Stomach smooth muscle (tissue), 2 donors: ENCODE measurements around the gene PTRH2.
"Not testable (repeated sequence)": the region's sequence is repeated elsewhere in the genome, so short reads cannot be mapped to it uniquely, and the experiment has no call there.

ENCODE experiments used
- H3K27ac ChIP-seq: one replicate; pipeline ENCODE4 v1.7.0; 2013; ENCODE audit warnings: mild to moderate bottlenecking, low read length, inconsistent platforms
- H3K27me3 ChIP-seq, 2 donors: one replicate each; pipeline ENCODE4 v1.7.0; 2013; ENCODE audit warnings: low read length in 2 of 2; ENCODE audit not compliant: insufficient read depth in 2 of 2, control insufficient read depth in 1 of 2
- H3K36me3 ChIP-seq, 2 donors: one replicate each; pipeline ENCODE4 v1.7.0; 2013; ENCODE audit warnings: low read length in 2 of 2; ENCODE audit not compliant: control insufficient read depth in 2 of 2, insufficient read depth in 2 of 2
- H3K4me1 ChIP-seq: one replicate; pipeline ENCODE4 v1.7.0; 2013; ENCODE audit warnings: low read length; ENCODE audit not compliant: control insufficient read depth, insufficient read depth
- H3K4me3 ChIP-seq, 2 donors: one replicate each; pipeline ENCODE4 v1.7.0; 2013; ENCODE audit warnings: low read length in 2 of 2
- H3K9ac ChIP-seq, 2 donors: one replicate each; pipeline ENCODE4 v1.7.0; 2013; ENCODE audit warnings: low read length in 2 of 2, mild to moderate bottlenecking in 1 of 2
- H3K9me3 ChIP-seq, 2 donors: one replicate each; pipeline ENCODE4 v1.7.0; 2013; ENCODE audit warnings: low read length in 2 of 2; ENCODE audit not compliant: control insufficient read depth in 2 of 2
- donor health status: healthy.
- donor health status: Pancreatic carcinoma.

PTRH2 gene

GRCh38 chr17:59671386-59671785 is 35.8 kb downstream of the PTRH2 start:
- Histone ChIP-seq H3K36me3 (peaks cover 27 to 37% of the 10 kb centered on the region in 2 donors), H3K27me3 (no peaks in the 10 kb centered on the region), H3K9ac (no peak overlapping the region), H3K4me1 (no peaks in the 10 kb centered on the region), H3K4me3 (no peak overlapping the region), H3K9me3 (no peaks in the 10 kb centered on the region), H3K27ac (no peak overlapping the region)

GRCh38 chr17:59669944-59670343 is 37.3 kb downstream of the PTRH2 start:
- no peak overlapping the region for H3K4me3 ChIP-seq
- no peaks in the 10 kb centered on the region for H3K4me1 ChIP-seq
- no peaks in the 10 kb centered on the region for H3K27me3 ChIP-seq
- H3K27ac ChIP-seq, result no peak overlapping the region
- H3K9me3 ChIP-seq, result no peaks in the 10 kb centered on the region
- peaks cover 33 to 44% of the 10 kb centered on the region in 2 donors for H3K36me3 ChIP-seq
- no peak overlapping the region for H3K9ac ChIP-seq

GRCh38 chr17:59669411-59669810 is 37.8 kb downstream of the PTRH2 start:
- no peaks in the 10 kb centered on the region for H3K27me3 ChIP-seq
- H3K9me3 ChIP-seq, result no peaks in the 10 kb centered on the region
- no peak overlapping the region for H3K9ac ChIP-seq
- H3K27ac ChIP-seq, result no peak overlapping the region
- H3K4me3 ChIP-seq, result no peak overlapping the region
- no peaks in the 10 kb centered on the region for H3K4me1 ChIP-seq
- peaks cover 38 to 45% of the 10 kb centered on the region in 2 donors for H3K36me3 ChIP-seq

- Histone ChIP-seq H3K27ac (no peak overlapping the region), H3K9me3 (no peaks in the 10 kb centered on the region), H3K36me3 (peaks cover 33 to 45% of the 10 kb centered on the region in 2 donors), H3K9ac (no peak overlapping the region), H3K4me1 (no peaks in the 10 kb centered on the region), H3K27me3 (no peaks in the 10 kb centered on the region), H3K4me3 (no peak overlapping the region)
These were observed 38.4 kb downstream of the PTRH2 start for GRCh38 chr17:59668816-59669215.

- no peak overlapping the region for H3K9ac ChIP-seq
- no peak overlapping the region for H3K27ac ChIP-seq
- H3K4me3 ChIP-seq, result no peak overlapping the region
- no peaks in the 10 kb centered on the region for H3K4me1 ChIP-seq
- peaks cover 38 to 61% of the 10 kb centered on the region in 2 donors for H3K36me3 ChIP-seq
- H3K27me3 ChIP-seq, result no peaks in the 10 kb centered on the region
- no peaks in the 10 kb centered on the region for H3K9me3 ChIP-seq
These were observed 41.0 kb downstream of the PTRH2 start for GRCh38 chr17:59666235-59666634.

- H3K36me3 ChIP-seq, result peaks cover 43% of the 10 kb centered on the region in 2 donors
- not testable (repeated sequence) for H3K9me3 ChIP-seq, H3K27ac ChIP-seq, H3K4me3 ChIP-seq, H3K4me1 ChIP-seq, H3K27me3 ChIP-seq, H3K9ac ChIP-seq
These were observed 50.6 kb downstream of the PTRH2 start for GRCh38 chr17:59656624-59657023.

- Histone ChIP-seq H3K9me3 (no peaks in the 10 kb centered on the region), H3K4me1 (no peaks in the 10 kb centered on the region), H3K9ac (no peak overlapping the region), H3K4me3 (no peak overlapping the region), H3K27me3 (no peaks in the 10 kb centered on the region), H3K36me3 (peaks cover 30 to 40% of the 10 kb centered on the region in 2 donors), H3K27ac (no peak overlapping the region)
These were observed 55.1 kb downstream of the PTRH2 start for GRCh38 chr17:59652119-59652518.

GRCh38 chr17:59651346-59651745 is 55.9 kb downstream of the PTRH2 start:
- Histone ChIP-seq H3K4me3 (no peak overlapping the region), H3K36me3 (peaks cover 30 to 38% of the 10 kb centered on the region in 2 donors), H3K9me3 (no peaks in the 10 kb centered on the region), H3K27ac (no peak overlapping the region), H3K27me3 (no peaks in the 10 kb centered on the region), H3K9ac (no peak overlapping the region), H3K4me1 (no peaks in the 10 kb centered on the region)

- H3K36me3 ChIP-seq, result peaks cover 28 to 44% of the 10 kb centered on the region in 2 donors
- no peaks in the 10 kb centered on the region for H3K4me1 ChIP-seq
- no peak overlapping the region for H3K9ac ChIP-seq
- H3K27ac ChIP-seq, result no peak overlapping the region
- H3K27me3 ChIP-seq, result no peaks in the 10 kb centered on the region
- no peak overlapping the region for H3K4me3 ChIP-seq
- H3K9me3 ChIP-seq, result no peaks in the 10 kb centered on the region
These were observed 56.6 kb downstream of the PTRH2 start for GRCh38 chr17:59650642-59651041.

- Histone ChIP-seq H3K36me3 (peaks cover 21 to 42% of the 10 kb centered on the region in 2 donors), H3K9ac (no peak overlapping the region), H3K4me1 (no peaks in the 10 kb centered on the region), H3K27me3 (no peaks in the 10 kb centered on the region), H3K27ac (no peak overlapping the region), H3K4me3 (no peak overlapping the region), H3K9me3 (no peaks in the 10 kb centered on the region)
These were observed 57.3 kb downstream of the PTRH2 start for GRCh38 chr17:59649886-59650285.
